Erythroblast (primary cell): ENCODE measurements around the gene ALDH1A1.

Experiments used
- GATA1 ChIP-seq: IDR thresholded peaks from 2 replicates; pipeline ENCODE4 v1.6.1; 2011; ENCODE audit warnings: low read depth, mild to moderate bottlenecking, control low read depth, low read length, moderate library complexity
- POLR2A ChIP-seq: IDR thresholded peaks from 2 replicates; pipeline ENCODE4 v1.6.1; 2011; ENCODE audit warnings: mild to moderate bottlenecking, low read length

DNA sequence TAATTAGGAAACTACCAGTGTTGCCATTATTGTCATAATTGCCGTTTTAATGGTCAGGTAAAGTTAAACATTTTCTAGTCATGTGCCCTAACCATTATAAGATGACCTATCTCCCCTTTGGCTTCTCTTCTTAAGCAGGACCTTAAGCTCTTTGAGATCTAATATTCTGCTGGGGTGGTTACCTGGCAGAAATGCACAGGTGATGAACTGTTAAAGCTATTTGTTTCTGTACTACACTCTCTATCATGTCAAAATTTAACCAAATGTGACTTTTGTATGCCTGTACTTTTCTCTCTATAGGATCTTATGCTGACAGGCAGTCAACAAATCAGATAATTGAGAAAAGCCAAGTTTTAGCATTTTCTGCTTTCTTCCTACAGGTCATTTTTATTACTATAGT is 23.3 kb downstream of the ALDH1A1 start:
- no peak for TF ChIP-seq POLR2A
- TF ChIP-seq GATA1 = no peak
